NB4 (cell line): Measurements from ENCODE around the gene LAMA3.

Experiments used
- DNase-seq: peaks from one replicate; pipeline ENCODE4 v3.0.0; 2010; ENCODE audit warnings: low read depth
- H3K4me3 ChIP-seq: one replicate; pipeline ENCODE4 v1.5.1; 2011; ENCODE audit warnings: mild to moderate bottlenecking, low read depth, low read length, moderate library complexity
- CTCF ChIP-seq: IDR thresholded peaks from one replicate; pipeline ENCODE4 v1.5.1; 2012; ENCODE audit warnings: low read depth, low read length
- MAX ChIP-seq: IDR thresholded peaks from 2 replicates; pipeline ENCODE4 v1.6.1; 2011; ENCODE audit warnings: low read depth, low read length
- MYC ChIP-seq: IDR thresholded peaks from 2 replicates; pipeline ENCODE4 v1.6.1; 2011; ENCODE audit warnings: low read depth, low read length
- POLR2A ChIP-seq: IDR thresholded peaks from 2 replicates; pipeline ENCODE4 v1.6.1; 2011; ENCODE audit warnings: mild to moderate bottlenecking; ENCODE audit not compliant: insufficient read length; ENCODE audit errors: extremely low read depth

The LAMA3 gene

GRCh38 chr18:23746851-23747250 is 57.6 kb downstream of the LAMA3 start:
- no peak overlapping the region for H3K4me3 ChIP-seq
- TF ChIP-seq POLR2A (no peak), MYC (no peak), CTCF (no peak), MAX (no peak)
- no peak for DNase-seq

- DNase-seq, result no peak
- TF ChIP-seq MAX (no peak), CTCF (no peak), POLR2A (no peak), MYC (no peak)
- H3K4me3 ChIP-seq, result no peak overlapping the region
Measured at GRCh38 chr18:23752363-23752762, 63.1 kb downstream of the LAMA3 start.

GRCh38 chr18:23752796-23753195 is 63.5 kb downstream of the LAMA3 start:
- no peak overlapping the region for H3K4me3 ChIP-seq
- TF ChIP-seq CTCF (no peak), MAX (no peak), POLR2A (no peak), MYC (no peak)
- DNase-seq, result no peak

GRCh38 chr18:23756590-23757436 is 67.6 kb downstream of the LAMA3 start:
- no peak overlapping the region for H3K4me3 ChIP-seq
- no peak for DNase-seq

GRCh38 chr18:23757437-23757733 is 68.1 kb downstream of the LAMA3 start:
- no peak for TF ChIP-seq MAX
- no peak for TF ChIP-seq CTCF
- TF ChIP-seq POLR2A, result no peak
- TF ChIP-seq MYC, result no peak
- H3K4me3 ChIP-seq, result no peak overlapping the region
- no peak for DNase-seq

More at GRCh38 chr18:23756590-23757436, 67.6 kb downstream of the LAMA3 start:
- TF ChIP-seq MYC (no peak), POLR2A (no peak), CTCF (no peak), MAX (no peak)

GRCh38 chr18:23758281-23758680 is 69.0 kb downstream of the LAMA3 start:
- H3K4me3 ChIP-seq, result no peak overlapping the region
- no peak for DNase-seq
- no peak for TF ChIP-seq CTCF
- no peak for TF ChIP-seq MAX
- no peak for TF ChIP-seq MYC
